Left forelimb (tissue), 1 donor: ENCODE data around the gene IBA57.
"Not testable (repeated sequence)": the region's sequence is repeated elsewhere in the genome, so short reads cannot be mapped to it uniquely, and the experiment has no call there.

Experiments
- DNase-seq: peaks from one replicate; pipeline ENCODE4 v3.0.0-alpha.2; 2018; ENCODE audit warnings: low spot score

Gene IBA57

DNA sequence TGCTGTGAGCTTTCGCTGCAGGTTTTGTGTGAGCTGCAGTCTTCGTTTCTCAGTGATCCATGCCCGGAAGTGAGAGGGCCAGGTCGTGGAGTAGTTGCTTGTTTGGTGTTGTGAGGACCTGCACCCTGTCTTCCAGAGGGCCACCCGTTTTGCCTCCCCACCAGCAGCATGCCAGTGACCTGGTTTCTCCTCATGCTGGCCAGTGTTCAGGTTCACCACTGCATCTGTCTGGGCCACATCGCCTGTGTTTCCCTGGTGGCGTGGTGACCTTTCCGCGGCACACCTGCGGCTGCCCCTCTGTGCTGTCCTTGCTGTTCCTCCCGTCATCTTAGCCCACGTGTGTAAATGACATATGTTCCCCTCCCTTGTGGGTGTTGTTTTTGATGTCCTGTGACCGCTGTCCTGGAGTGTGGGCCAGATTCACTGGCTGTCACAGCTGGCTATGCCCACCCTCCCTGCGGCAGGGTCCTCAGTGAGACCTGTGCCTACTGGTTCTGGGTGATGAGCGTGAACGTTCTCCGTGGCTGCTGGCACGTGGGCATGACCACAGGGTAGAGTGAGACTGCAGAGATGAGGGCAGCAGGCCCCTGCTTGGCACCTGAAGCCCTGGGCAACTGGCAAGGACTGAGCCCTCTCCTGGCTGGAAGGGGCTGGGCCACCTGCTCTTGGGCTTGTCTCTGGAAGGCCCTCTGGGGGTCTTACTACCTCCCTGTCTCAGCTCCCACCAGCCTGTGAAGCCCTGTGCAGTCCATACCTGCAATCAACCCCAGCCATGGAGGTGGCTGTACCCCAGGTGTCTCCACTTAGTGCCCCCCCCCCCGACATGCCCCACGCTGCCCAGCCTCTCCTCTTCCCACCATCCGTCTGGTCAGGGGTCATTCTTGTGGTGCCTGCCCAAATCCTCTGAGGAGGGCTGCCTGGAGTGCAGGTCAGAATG is 7.3 kb downstream of the IBA57 start:
- DNase-seq: peak; percentile 40

DNA sequence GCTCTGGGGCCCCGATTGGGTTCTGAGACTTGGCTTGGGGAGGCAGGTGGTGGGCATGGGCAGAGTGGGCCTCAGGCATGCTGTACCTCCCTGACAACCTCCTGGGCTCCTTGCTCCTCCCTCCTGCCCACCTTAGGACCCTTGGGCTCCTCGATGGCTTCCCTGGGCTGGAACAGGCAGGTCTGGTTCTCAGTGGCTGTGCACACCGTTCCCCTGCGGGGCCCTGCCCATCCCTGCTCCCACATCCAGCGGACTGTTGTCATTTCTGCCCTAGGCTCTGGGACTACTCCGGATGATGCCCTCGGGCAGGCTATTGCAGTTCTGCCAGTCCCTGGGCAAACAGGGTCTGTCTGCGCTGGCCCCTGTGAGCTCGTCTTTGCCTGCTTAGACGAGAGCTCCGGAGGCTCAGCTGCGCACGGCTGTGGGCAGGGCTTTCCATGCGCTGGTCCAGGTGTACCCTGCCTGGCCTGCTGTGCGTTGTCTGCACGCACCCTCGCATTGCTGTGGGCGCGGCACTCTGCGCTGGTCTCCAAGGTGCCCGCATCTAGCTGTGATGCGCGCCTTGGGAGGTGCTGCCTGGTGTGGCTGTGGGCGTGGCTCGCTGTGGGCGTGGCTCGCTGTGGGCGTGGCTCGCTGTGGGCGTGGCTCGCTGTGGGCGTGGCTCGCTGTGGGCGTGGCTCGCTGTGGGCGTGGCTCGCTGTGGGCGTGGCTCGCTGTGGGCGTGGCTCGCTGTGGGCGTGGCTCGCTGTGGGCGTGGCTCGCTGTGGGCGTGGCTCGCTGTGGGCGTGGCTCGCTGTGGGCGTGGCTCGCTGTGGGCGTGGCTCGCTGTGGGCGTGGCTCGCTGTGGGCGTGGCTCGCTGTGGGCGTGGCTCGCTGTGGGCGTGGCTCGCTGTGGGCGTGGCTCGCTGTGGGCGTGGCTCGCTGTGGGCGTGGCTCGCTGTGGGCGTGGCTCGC is 8.2 kb downstream of the IBA57 start:
- DNase-seq: peak; percentile 60

DNA sequence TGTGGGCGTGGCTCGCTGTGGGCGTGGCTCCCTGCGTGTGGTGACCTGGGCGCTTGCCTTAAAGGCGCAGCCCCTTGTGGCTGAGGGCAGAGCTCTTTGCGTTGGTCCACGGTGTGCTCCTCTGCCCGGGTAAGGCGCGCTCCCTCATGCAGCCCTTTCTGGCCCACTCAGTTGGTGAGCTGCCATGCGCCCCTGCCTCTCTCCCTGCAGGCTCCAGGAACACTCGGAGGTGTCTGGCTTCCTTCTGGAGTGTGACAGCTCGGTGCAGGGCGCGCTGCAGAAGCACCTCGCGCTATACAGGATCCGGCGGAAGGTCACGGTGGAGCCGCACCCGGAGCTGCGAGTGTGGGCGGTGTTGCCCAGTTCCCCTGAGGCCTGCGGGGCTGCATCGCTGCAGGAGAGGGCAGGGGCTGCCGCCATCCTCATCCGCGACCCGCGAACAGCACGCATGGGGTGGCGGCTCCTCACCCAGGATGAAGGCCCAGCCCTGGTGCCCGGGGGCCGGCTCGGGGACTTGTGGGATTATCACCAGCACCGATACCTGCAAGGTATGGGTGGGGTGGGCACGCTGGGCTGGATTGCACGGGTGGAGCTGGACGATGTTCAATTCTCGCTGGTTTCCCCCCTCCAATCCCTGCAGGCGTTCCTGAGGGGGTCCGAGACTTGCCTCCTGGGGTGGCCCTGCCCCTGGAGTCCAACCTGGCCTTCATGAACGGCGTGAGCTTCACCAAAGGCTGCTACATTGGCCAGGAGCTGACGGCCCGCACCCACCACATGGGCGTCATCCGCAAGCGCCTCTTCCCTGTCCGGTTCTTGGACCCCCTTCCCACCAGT is 9.1 kb downstream of the IBA57 start:
- peak; percentile 57 for DNase-seq

DNA sequence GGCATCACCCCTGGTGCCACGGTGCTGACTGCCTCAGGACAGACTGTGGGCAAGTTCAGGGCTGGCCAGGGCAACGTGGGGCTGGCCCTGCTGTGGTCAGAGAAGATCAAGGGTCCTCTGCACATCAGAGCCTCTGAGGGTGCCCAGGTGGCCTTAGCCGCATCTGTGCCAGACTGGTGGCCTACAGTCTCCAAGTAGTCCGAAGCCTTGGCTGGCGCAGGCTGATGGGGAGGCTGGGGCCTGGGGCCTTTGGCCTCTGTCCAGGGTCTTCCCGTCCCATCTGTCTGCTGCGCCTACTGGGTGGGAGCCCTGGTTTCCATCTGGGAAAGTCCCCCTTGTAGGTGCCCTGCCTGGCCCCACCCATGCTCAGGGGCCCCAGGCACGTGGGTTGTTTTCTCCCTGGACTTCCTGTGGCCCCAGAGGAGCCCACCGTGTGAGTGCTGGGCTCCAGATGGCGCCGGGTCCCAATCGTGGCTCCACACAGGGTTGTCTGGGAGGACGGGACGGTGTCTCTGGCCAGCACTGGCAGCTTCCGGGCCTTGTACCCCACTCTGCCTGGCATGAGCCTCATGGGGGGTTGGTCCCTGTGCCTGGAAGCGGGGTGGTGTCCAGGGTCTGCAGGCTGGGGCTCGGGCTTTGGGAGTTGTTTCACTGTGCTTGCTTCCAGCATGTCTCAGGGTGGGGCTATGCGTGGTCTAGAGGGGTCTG is 9.9 kb downstream of the IBA57 start:
- DNase-seq: peak; percentile 65

DNA sequence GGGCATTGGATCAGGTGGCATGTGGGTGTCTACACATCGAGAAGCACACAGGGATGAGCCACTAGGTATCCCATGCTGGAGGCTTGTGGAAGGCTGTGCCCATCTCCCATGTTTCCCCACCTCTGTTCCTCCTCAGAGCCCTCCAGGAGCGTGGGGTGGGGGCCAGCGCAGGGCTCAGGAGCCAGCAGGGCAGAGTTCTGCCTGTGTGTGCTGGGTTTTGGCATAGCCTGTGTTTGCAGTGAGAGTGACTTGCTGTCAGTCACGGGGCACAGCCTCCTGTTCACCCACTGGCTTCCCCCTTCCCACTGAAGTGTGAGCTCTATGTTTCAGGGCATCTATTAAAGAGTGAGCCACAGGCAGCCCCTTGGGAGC is 10.4 kb downstream of the IBA57 start:
- DNase-seq: no peak

DNA sequence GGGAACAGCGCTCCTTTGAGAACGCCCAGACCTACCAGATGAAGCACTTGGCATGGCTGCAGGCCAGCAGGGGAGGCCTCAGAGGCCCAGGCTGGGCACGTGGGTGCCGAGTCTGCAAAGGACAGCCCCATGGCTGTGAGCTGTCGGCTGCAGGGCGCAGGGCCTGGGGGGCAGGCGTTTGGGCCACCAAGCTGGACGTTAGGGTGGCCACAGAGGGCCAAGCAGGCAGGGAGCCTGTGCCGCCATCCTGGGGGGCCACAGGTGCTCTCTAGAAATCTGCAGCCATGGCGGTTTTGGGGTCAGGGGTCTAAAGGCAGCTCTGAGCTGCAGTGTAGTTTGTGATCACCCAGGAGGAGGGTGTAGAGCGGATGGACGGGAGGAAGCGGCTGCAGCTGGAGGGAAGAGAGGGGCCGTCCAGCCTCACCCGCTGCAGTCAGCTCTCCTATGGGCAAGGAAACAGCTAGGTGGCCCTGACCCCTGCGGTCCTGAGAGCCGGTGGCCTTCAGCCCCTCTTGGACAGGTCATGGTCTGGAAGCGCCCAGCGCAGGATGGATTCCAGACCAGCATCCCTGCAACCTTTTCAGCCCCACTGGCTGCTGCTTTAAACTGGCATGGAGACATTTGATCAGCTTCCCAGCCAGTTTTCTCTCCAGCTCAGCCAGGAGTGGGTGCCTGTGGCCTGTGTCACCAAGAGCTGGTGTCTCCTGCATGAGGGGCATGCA is 11.0 kb downstream of the IBA57 start:
- DNase-seq: no peak

DNA sequence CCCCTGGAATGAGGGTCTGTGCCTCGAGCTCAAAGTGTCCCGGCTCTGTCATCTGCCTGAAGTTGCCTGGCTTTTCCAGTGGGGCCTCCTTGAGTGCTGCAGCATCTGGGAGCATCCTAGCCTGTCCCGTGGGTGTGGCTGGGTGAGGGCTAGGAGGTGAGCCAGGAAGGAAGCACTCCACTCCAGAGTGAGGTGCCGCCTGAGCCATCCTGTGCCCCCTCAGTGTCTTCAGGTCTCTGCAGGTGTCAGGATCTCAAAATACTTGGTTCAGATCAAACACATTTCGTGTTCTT is 11.5 kb downstream of the IBA57 start:
- DNase-seq: no peak

DNA sequence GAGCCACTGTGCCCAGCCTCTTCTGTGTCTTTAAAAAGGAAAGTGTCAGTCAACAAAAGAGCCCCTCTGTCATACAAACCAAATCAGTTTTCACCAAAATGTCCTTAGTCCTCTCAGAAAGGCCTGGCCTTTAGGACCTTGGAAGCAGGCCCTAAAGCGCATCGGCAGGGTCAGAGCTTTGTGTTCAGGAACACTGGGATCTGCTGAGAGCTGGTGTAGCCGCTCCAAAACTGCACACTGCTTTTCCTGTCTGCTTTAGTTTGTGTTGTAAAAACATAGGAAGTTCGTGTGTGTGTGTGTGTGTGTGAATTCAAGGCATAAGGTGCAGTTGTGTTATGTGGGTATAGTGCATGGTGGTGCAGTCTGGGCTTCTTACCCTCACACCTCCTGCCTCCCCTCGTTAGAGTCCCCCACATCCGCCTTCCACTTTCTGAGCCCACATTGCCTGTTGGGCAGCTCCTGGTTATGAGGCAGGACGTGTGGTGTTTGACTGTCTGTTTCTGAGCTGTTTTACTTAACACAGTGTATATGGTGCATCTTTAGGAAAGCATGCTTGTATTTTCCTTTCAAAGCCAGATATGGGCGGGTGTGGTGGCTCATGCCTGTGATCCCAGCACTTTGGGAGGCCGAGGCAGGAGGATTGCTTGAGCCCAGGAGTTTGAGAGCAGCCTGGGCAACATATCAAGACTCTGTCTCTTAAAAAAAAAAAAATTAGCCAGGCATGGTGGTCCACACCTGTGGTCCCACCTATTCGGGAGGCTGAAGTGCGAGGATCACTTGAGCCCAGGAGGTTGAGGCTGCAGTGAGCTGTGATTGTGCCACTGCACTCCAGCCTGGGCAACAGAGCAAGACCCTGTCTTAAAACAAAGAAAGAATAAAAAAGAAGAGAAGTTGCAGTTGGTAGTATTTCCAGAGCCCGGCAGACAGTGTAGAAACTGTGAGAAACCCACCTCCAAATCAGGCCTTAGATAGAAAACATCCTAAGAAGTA is 12.4 kb downstream of the IBA57 start:
- DNase-seq: no peak

DNA sequence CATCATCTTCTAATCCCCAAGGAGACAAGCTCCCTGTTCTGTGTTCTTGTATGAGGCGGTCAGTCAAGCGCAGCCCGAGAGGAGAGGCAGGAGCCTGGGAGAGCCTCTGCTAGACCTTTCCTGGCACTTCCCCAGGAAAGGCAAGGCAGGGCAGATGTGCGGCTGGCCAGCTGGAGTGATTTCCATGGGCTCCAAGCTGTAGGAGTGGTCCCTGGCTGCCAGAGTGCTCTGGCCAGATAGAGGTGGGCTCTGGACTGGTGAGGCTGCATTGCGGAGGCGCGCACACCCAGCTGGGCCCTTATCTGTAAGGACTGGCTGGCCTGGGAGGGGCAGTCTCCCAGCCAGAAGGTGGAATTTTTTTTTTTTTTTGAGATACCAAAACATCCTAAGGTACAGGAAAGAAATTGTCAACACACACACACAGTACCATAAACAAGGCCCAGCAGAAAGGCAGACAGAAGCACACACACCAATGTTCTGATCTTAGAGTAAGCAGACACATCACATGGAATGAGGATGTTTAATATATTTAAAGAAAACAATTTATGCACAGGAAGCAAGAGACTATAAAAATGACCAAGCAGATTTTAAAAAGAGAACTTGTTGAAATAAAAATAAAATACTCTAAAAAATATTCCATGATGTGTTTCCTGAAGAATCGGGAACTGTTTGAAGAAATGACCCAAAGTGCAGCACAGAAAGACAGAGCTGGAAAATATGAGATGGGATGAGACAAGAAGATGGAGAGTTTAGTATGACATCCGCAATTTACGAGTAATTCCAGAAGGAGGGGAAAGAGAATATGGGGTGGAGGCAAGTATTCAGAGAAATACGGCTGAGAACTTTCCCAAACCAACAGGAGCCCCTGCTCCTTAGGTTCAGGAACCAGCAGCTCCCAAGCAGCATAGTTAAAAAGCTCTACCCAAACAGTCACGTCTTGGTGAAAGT is 13.4 kb downstream of the IBA57 start:
- peak; percentile 63 for DNase-seq

DNA sequence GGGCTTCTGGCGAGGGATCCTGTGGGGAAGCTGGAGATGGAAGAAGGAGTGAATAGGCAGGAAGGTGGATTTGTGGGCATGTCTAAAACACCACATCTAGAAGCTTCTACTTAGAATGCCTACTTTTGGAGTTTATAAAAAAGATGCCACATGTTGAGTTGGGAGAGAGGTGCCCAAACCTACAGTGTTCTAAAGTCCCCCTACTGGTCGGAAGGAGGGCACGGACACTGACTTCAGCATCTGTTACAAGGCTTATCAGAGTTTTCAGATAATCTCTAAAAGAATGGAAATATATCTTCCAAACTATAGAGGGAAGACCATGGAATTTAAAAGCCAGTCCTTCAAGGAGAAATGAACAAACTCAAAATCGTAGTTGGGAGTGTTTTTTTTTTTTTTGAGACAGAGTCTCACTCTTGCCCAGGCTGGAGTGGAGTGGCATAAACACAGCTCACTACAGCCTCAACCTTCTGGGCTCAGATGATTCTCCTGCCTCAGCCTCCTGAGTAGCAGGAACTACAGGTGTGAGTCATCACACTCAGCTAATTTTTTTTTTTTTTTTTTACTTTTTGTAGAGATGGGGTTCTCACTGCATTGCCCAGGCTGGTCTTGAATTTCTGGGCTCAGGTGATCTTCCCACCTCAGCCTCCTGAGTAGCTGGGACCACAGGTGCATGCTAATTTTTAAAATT is 14.8 kb downstream of the IBA57 start:
- DNase-seq: no peak

DNA sequence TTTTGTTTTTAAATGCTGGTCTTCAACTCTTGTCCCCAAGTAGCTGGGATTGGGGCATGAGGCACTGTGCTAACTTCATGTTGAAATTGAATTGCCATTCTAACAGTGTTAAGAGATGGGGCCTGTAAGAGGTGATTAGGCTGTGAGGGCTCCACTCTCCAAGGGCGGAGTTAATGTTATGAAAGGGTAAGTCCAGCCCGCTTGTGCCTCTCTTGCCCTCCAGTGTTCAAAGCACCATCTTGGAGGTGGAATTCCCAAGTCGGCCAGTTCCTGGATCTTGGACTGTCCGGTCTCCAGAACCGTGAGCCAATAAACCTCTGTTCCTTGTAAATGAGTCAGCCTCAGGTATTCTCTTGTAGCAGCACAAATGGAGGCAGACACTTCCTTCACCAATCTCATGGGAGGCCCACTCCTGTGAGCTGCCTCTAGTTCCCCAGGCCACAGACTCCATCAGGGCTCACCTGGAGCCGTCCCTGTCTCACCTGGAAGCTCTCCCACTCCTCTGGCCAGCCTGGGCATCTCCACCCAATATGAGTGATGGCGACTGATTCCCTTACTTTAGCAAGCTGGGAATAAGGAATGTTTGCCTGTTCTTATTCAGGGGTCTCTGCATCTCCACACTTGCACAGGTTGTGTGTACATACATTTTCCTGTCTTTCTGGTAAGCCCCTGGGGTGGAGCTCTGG is 15.5 kb downstream of the IBA57 start:
- peak; percentile 60 for DNase-seq

DNA sequence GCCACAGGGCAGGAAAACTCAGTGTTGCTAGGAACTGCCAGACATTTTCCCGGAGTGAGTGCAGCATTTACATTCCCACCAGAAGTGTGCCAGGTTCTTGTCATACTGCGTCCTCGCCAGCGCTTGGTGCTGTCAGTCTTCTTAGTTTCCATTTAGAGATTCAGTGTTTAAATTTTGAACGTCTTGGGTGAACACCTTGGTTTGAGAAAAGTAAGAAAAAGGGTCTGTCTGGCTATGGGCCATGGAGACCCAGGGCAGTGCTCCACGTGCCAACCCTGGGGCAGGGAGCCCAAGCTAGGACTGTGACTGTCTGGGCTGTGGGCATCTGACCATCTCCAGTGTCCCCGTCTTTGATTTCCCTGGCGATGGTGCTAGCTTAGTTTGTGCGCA is 16.0 kb downstream of the IBA57 start:
- no peak for DNase-seq

DNA sequence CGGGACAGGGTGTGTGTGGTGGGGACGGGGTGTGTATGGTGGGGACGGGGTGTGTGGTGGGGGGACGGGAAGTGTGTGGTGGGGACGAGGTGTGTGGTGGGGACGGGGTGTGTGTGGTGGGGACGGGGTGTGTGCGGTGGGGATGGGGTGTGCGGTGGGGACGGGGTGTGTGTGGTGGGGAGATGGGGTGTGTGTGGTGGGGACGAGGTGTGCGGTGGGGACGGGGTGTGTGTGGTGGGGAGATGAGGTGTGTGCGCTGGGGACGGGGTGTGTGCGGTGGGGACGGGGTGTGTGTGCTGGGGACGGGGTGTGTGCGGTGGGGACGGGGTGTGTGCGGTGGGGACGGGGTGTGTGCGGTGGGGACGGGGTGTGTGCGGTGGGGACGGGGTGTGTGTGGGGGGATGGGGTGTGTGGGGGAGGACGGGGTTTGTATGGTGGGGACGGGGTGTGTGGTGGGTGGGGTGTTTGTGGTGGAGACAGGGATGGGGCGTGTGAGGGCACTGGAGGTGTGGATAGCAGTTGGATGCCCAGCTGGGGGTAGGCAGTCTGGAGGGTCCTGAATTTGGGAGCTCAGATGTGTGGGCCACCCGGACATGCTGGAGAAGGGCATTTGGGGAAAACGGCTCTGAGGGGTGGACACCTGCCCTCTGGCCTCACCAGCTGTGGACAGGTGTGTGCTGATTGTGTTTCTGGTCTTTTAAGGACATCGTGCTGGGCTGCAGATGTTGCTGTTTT is 16.9 kb downstream of the IBA57 start:
- peak; percentile 41 for DNase-seq

DNA sequence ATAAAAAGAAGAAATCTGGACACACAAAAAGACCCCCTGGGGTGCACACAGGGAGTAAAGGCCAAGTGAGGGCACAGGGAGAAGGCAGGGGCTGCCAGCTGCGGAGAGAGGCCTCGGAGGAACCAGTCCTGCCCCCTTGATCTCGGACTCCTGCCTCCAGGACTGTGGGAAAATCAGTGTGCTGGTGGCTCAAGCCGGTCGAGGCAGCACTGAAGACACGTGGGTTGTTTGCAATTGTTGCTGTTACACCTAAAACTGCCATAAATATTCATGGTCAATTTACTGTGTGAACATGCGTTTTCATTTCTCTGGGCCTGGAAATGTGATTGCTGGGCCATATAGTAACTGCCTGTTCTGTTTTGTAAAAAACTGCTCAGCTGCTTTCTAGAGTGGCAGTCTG is 18.5 kb downstream of the IBA57 start:
- no peak for DNase-seq

DNA sequence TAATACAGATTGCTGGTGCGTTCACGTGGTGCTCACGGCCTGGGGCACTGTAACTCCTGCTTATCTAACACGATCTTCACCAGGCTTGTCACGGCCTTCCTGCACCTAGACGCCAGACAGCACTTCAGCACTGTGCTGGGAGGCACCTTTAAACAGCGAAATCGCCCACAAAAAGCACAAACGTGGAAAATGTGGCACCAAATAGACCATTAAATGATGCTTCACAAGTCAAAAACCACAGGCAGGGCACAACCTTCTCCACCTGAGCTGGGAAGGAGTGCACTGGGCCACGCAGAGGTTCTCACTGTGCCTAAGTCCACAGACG is 20.0 kb downstream of the IBA57 start:
- no peak for DNase-seq

DNA sequence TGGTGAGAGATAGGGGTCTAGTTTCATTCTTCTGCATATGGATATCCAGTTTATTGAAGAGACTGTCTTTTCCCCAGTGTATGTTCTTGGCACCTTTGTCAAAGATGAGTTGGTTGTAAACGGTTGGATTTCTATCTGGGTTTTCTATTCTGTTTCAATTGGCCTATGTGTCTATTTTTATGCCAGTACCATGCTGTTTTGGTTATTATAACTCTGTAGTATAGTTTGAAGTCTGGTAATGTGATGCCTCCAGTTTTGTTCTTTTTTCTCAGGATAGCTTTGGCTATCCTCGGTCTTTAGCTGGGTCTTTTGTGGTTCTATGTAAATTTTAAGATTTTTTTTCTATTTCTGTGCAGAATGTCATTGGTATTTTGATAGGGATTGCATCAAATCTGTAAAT is 22.6 kb downstream of the IBA57 start:
- DNase-seq: not testable (repeated sequence)

DNA sequence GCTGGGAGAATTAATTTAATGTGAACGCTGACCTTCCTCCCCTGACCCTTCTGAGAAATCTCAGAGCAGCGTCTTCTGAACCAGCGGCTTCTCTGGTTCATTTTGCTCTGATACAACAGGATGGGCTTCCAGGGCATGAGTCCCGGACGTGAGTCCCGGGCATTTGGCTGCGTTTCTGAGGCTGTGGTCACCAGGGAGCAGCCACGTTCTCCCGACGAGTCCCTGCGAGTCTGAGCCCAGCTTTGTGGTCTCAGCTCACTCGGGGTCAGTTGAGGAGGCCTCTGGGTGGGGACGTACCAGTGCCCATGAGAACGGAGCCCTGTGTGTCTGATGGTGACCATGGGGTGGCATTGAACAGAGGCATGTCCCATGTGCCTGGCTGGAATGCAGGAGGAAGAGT is 24.6 kb downstream of the IBA57 start:
- no peak for DNase-seq
